HG02973 (cell line): Measurements from ENCODE around the gene NR3C1.

Source experiments
- ATAC-seq: cut with Tn5 transposase; IDR thresholded peaks from one replicate; pipeline ENCODE4 v1.9.1; 2021; ENCODE audit warnings: moderate library complexity; ENCODE audit not compliant: unreplicated experiment

NR3C1 gene

DNA sequence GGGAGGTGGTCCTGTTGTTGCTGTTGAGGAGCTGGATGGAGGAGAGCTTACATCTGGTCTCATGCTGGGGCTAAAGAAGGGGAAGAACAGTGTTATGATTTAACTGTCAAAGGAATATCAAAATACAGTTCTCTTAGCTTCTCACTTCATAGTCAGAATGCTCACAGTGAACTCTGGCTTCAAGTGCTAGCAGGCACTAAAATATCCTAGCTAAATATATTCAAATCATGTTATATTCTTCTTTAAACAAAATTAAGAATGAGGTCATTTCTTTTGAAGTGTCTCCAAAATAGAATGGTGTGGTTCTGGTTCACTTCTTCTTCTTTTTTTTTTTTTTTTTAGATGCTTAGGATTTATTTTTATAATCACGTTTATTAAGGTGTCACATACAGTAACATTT is 89.4 kb downstream of the NR3C1 start:
- ATAC-seq = no peak

GRCh38 chr5:143313298-143313852 is 90.1 kb downstream of the NR3C1 start:
- no peak for ATAC-seq

- ATAC-seq = no peak
Observed at GRCh38 chr5:143312822-143313221, 90.7 kb downstream of the NR3C1 start.

GRCh38 chr5:143311955-143312354 is 91.5 kb downstream of the NR3C1 start:
- no peak for ATAC-seq

DNA sequence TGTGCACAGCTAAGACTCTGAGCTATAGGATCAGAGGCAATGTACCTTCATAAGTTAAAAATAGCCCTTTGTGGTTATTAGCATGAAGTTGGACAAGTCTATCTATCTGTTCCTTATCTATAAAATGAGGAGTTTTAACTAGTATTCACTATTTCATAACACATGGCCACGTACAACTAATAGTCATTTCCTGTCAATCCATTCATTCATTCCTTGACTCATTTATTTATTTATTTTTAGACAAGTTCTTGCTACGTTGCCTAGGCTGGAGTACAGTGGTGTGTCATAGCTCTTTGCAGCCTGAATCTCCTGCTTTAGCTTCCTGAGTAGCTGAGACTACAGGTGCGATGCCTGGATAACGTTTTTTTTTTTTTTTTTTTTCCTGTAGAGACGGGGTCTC is 92.1 kb downstream of the NR3C1 start:
- no peak for ATAC-seq

DNA sequence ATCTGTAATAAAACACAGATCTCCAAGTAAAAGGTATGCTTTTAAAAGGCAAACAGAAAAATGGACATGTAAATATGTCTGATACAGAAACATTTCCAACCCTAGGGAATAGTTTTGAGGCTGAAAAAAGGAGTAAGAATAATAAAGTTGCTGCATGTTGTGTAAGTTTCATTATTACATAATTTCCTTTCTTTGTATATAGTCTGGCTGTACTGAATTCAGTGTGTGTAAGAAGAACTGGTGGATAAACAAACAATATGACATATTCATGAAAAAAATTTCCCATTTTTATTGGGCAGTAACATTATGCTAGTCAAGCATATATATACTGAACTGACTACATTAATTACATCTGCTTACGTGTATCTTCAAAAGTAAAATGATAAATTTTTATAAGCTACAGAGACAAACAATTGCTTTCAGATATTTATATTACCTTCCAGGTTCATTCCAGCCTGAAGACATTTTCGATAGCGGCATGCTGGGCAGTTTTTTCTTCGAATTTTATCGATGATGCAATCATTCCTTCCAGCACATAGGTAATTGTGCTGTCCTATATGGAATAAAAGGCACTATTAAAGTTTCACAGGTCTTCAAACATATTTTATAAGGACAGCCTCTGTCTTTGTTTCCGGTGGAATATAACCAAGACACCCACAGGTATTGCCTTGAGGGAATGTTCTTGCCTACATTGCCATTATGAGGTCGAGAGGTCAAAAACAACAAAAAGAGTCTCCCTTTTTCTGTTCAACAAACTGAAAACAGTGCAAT is 93.6 kb downstream of the NR3C1 start:
- no peak for ATAC-seq

GRCh38 chr5:143308731-143309130 is 94.8 kb downstream of the NR3C1 start:
- no peak for ATAC-seq

DNA sequence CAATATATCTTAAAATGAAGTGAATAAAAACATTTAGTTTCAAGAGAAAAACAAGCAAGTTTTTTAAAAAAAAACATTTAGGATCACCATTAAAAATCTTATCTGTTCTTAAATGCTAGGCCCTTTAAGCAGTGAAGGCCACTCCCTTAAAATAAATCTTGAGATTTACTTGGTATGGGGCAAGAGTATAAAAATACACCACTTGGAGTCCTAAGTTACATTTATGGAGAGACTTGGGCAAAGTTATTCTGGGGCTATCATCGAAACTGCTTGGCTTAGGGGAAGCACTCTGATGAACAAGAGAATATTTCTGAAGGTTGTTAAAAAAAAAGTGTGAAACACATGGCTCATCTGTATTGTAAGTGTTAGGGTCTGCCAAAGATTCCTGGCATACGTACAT is 97.4 kb downstream of the NR3C1 start:
- ATAC-seq = no peak

DNA sequence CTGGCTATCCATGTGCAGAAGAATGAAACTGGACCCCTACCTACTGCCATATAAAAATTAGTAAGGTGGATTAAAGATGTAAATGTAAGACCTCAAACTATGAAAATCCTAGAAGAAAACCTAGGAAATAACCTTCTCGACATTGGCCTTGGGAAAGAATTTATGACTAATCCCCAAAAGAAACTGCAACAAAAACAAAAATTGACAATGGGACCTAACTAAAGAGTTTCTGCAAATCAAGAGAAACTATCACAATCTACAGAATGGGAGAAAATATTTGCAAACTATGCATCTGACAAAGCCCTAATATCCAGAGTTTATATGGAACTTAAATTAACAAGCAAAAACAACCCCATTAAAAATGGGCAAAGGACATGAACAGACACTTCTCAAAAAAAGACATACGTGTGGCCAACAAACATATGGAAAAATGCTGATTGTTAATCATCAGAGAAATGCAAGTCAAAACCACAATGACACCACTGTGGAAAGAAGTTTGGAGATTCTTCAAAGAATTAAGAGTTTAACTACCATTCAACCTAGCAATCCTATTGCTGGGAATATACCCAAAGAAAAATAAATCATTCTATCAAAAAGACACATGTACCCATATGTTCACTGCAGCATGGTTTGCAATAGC is 98.5 kb downstream of the NR3C1 start:
- ATAC-seq = no peak

DNA sequence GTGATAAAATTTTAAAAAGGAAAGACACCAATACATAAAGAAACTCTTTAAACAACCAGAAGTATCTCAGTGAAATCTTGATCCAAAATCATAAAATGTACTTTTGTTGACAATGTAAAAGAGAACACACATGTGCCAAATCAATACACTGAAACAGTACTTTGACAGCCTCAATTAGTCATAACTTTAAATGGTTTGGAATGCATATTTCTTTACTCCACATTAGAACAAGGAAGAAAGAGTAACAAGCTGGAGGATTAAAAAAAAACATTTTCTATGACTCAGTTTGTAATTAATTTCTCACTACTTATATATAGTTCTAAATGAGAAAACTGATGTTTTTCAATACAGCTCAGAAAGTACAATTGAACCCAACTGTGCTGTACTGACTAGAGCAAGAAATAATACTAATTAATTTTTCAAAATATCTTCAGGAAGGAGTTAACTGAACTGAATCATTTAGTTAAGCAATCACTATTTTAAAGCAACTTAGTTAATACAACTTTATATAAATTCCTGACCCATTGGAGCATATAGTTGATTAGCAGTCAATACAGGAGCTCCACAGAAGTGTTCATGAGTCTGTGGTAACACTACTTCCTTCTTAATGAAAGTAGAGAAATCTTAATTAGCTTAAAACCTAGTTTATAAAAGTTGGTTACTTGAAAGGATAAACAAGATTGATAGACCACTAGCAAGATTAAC is 101.0 kb downstream of the NR3C1 start:
- ATAC-seq = no peak

GRCh38 chr5:143297756-143298155 is 105.7 kb downstream of the NR3C1 start:
- ATAC-seq = no peak

- no peak for ATAC-seq
Observed at GRCh38 chr5:143290125-143290524, 113.4 kb downstream of the NR3C1 start.

- no peak for ATAC-seq
Observed at GRCh38 chr5:143284521-143284920, 119.0 kb downstream of the NR3C1 start.

DNA sequence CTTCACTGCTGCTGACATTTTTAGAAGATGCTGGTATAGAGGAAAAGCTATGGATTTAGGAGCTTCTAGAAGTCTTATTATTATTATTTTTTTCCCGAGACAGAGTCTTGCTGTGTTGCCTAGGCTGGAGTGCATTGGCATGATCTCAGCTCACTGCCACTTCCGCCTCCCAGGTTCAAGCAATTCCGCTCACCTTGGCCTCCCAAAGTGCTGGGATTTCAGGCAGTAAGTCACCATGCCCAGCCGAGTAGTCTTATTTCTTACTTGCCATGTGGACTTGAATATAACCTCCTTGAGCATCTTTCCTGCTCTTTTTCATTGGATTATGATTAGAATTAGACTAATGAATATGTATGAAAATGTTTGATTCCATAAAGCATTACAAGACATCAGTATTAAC is 119.5 kb downstream of the NR3C1 start:
- no peak for ATAC-seq

DNA sequence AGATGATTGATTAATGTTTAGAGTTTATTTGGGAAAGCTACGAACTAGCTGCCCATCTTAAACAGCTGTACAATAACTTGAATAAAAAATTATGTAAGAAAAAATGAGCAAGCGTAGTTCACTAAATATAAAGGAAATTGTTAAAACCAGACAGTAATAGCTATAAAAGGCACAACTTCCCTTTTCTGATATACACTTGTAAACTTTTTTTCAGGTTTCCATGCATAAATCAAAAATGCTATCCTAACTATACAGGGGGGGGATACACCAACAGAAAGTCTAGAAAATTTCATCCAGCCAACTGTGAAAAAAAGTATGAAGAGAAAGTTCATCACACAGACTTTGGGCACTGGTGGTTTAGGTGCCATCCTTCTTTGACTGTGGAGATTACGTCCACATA is 122.3 kb downstream of the NR3C1 start:
- no peak for ATAC-seq

DNA sequence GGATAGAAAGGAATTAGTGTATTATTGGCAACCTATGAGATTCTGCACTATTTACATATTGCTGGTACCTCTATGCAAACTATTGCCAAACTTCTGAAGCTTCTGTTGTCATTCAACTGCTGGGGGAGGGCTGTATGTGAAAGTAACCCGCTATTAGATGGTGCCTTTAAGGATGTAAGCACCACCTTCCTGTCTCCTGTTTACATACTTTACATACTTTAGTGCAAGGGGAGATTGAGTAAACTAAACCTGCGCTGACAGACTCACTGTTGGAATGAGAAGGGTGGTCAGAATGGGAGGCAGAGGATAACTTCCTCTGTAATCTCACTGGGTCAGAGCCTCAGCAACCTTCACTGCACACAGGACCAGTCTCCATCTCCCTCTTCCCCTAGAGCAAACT is 123.8 kb downstream of the NR3C1 start:
- ATAC-seq = no peak

DNA sequence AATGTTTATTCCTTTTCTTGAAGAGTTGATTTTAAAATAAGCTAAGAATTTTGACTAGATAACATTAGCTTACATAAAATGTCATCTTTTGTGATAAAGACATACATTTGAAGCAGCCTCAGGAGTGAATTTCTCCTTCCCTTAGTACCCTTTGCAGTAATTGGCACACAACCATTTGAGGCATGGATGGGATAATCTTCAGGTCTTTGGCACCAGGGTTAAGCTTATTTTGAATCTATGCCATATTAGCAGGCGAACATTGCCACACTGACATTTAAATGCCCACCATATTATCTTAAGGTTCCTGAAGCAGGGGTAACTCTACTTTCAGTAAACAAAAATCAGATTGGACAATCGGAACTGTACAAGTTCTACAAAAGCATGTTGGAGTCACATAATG is 126.0 kb downstream of the NR3C1 start:
- ATAC-seq = no peak

GRCh38 chr5:143275512-143276363 is 127.7 kb downstream of the NR3C1 start:
- ATAC-seq = no peak

DNA sequence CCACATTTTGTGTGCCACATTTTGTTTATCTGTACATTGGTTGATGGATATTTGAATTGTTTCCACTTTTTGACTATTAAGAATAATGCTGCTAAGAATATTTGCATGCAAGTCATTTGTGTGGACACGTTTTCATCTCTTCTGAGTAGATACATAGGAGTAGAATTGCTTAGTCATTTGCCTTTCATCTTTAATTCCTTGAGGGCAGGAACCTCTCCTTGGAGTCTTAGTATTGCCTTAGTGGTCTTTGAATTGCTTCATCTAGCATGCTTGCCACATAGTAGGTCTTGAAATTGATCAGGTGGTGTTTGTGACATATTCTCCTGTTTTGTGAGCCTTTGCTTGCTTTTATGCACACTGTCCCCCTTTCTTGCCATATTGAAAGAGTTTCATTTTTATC is 128.5 kb downstream of the NR3C1 start:
- ATAC-seq = no peak

- no peak for ATAC-seq
Observed at GRCh38 chr5:143271431-143271830, 132.1 kb downstream of the NR3C1 start.

DNA sequence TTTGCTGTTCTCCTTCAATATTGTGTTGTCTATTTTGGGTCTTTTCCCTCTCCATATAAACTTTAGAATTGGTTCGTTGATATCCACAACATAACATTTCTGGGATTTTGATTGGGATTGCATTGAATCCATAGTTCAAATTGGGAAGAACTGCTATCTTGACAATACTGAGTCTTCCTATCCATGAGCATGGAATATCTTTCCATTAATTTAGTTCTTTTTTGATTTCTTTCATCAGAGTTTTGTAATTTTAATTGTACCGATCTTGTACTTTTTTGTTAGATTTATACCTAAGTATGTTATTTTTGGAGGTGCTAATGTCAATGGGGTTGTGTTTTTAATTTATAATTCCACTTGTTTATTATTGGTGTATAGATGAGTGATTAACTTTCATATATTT is 135.1 kb downstream of the NR3C1 start:
- no peak for ATAC-seq
